ENCODE data around the gene TMEM168. TPM values are rescaled to one million over a fixed set of nuclear protein-coding genes. Genes with fewer than 3 reads are reported as not detected.

The TMEM168 gene
- total RNA-seq, 6 experiments from 2014 or later, result 5.8 to 9.1 (median 7.3) TPM

DNA sequence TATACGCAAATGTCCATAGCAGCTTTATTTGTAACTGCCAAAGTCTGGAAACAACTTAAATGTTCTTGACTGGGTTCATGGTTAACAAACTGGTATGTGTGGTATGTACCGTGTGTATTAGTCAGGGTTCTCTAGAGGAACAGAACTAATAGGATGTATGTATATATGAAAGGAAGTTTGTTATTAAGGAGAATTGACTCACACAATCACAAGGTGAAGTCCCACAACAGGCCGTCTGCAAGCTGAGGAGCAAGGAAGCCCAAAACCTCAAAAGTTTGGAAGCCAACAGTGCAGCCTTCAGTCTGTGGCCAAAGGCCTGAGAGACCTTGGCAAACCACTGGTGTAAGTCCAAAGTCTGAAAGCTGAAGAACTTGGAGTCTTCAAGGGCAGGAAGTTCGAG is 66.8 kb downstream of the TMEM168 start:
- no peak for ATAC-seq
- H3K36me3 ChIP-seq, result no peaks in the 10 kb centered on the region
- DNase-seq, result no peak
- TF ChIP-seq POLR2A (IDR thresholded peaks at IDR 0.05), result no peak
- TF ChIP-seq, protein P1, sequence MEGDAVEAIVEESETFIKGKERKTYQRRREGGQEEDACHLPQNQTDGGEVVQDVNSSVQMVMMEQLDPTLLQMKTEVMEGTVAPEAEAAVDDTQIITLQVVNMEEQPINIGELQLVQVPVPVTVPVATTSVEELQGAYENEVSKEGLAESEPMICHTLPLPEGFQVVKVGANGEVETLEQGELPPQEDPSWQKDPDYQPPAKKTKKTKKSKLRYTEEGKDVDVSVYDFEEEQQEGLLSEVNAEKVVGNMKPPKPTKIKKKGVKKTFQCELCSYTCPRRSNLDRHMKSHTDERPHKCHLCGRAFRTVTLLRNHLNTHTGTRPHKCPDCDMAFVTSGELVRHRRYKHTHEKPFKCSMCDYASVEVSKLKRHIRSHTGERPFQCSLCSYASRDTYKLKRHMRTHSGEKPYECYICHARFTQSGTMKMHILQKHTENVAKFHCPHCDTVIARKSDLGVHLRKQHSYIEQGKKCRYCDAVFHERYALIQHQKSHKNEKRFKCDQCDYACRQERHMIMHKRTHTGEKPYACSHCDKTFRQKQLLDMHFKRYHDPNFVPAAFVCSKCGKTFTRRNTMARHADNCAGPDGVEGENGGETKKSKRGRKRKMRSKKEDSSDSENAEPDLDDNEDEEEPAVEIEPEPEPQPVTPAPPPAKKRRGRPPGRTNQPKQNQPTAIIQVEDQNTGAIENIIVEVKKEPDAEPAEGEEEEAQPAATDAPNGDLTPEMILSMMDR (IDR thresholded peaks at IDR 0.05), result no peak
- intact Hi-C loops (cut with DNase I), result no loop called here
- H3K9me3 ChIP-seq, result no peaks in the 10 kb centered on the region
- H3K4me3 ChIP-seq, result no peak overlapping the region
- WGBS (ENCODE audit: insufficient coverage, low coverage, low lambda C conversion rate, missing lambda C conversion rate), result 68% methylated on average over 4 of the region's 4 CpGs
- no peaks in the 10 kb centered on the region for H3K4me1 ChIP-seq
- H3K27ac ChIP-seq, result no peak overlapping the region
- H3K27me3 ChIP-seq, result no peaks in the 10 kb centered on the region

DNA sequence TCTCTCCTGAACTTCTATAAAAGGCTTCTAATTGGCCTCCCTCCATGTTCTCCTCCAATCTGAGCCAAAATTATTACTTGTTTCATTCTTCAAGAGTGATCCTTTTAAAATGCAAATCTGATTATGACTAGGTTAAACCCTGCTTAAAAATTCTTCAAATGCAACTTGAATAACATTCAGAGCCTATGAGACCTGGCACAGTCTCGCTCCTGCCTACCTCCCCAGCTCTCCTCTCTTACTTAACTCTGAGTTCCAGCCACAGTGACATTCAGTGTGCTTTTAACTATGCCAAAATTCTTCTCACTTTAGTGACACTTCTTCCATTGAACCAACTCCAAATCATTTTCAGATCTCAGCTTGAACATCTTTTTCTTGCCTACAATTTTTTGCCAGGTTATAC is 68.8 kb downstream of the TMEM168 start:
- intact Hi-C loops (cut with DNase I), result no loop called here
- no peaks in the 10 kb centered on the region for H3K27me3 ChIP-seq
- 39% methylated on average over 1 of the region's 1 CpG for WGBS (ENCODE audit: insufficient coverage, low coverage, low lambda C conversion rate, missing lambda C conversion rate)
- no peak for ATAC-seq
- no peak overlapping the region for H3K27ac ChIP-seq
- DNase-seq, result no peak
- TF ChIP-seq, protein P1 (IDR thresholded peaks at IDR 0.05), result no peak
- no peak for TF ChIP-seq POLR2A (IDR thresholded peaks at IDR 0.05)
- no peaks in the 10 kb centered on the region for H3K9me3 ChIP-seq
- H3K36me3 ChIP-seq, result no peaks in the 10 kb centered on the region
- no peak overlapping the region for H3K4me3 ChIP-seq
- H3K4me1 ChIP-seq, result no peaks in the 10 kb centered on the region

GRCh38 chr7:112715525-112715924 is 74.7 kb downstream of the TMEM168 start:
- no peak for ATAC-seq

DNA sequence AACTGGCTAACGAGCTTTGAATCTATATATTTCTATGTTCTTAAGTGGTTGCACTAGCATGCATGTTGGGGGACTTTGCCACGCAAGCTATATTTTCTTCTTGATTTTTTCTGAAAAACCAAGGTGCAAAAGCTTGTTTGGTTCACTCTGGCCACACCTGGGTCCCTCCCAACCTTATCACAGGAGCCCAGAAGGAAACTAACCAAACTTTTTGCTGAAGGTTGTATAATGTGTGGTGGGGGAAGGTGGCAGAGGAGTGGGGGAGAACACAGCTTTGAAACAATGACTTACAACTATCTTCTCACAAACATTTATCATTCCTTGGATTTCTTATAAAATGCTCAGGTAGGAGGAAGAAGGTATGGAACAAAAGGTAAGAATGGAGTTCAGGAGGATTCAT is 75.3 kb downstream of the TMEM168 start:
- ATAC-seq, result no peak

More at GRCh38 chr7:112715525-112715924, 74.7 kb downstream of the TMEM168 start:
- H3K9me3 ChIP-seq, result no peaks in the 10 kb centered on the region
- no peaks in the 10 kb centered on the region for H3K36me3 ChIP-seq
- intact Hi-C loops (cut with DNase I), result no loop called here
- no peaks in the 10 kb centered on the region for H3K27me3 ChIP-seq
- H3K4me3 ChIP-seq, result no peak overlapping the region
- WGBS (ENCODE audit: insufficient coverage, low coverage, low lambda C conversion rate, missing lambda C conversion rate), result 62% methylated on average over 3 of the region's 4 CpGs
- no peaks in the 10 kb centered on the region for H3K4me1 ChIP-seq
- no peak for DNase-seq
- TF ChIP-seq, protein P1 (IDR thresholded peaks at IDR 0.05), result no peak
- no peak for TF ChIP-seq POLR2A (IDR thresholded peaks at IDR 0.05)
- H3K27ac ChIP-seq, result no peak overlapping the region

More for the DNA sequence above, 75.3 kb downstream of the TMEM168 start:
- no peak overlapping the region for H3K27ac ChIP-seq
- no peaks in the 10 kb centered on the region for H3K36me3 ChIP-seq
- TF ChIP-seq, protein P1 (IDR thresholded peaks at IDR 0.05), result no peak
- no peak for TF ChIP-seq POLR2A (IDR thresholded peaks at IDR 0.05)
- H3K4me1 ChIP-seq, result no peaks in the 10 kb centered on the region
- no peak overlapping the region for H3K4me3 ChIP-seq
- intact Hi-C loops (cut with DNase I), result no loop called here
- no peaks in the 10 kb centered on the region for H3K27me3 ChIP-seq
- 79% methylated on average over 2 of the region's 2 CpGs for WGBS (ENCODE audit: insufficient coverage, low coverage, low lambda C conversion rate, missing lambda C conversion rate)
- no peak for DNase-seq
- H3K9me3 ChIP-seq, result no peaks in the 10 kb centered on the region

All from right lobe of liver (tissue), 6 donors.